ENCODE measurements around the gene LMBRD2. TPM values are rescaled to one million over a fixed set of nuclear protein-coding genes. Genes with fewer than 3 reads are reported as not detected.

The LMBRD2 gene
- total and polyA plus RNA-seq, 11 donors: 2.6 to 18.2 (median 13.8) TPM

GRCh38 chr5:36180556-36181350, 29.1 kb upstream of the LMBRD2 start:
- ATAC-seq (no peak), DNase-seq (no peak)
- intact Hi-C loops (cut with DNase I): loop anchor here in 1 of 10 donors (10.0 kb wide), 1 partner anchor 124 kb away; the partner anchor contains the start of gene RANBP3L
- whole genome bisulfite sequencing, 4 donors: 94 to 96% (median 95%) methylated on average over 2 of the region's 2 CpGs
- H3K36me3 ChIP-seq: peaks cover 0 to 78% (median 66%) of the 10 kb centered on the region in 9 donors
- no peak overlapping the region for H3K27ac ChIP-seq
- H3K27me3 ChIP-seq: no peaks in the 10 kb centered on the region
- no peak for TF ChIP-seq CTCF (IDR thresholded peaks at IDR 0.05)
- no peak for TF ChIP-seq POLR2A (IDR thresholded peaks at IDR 0.05)
- H3K4me1 ChIP-seq: no peaks in the 10 kb centered on the region
- H3K4me3 ChIP-seq: no peak overlapping the region
- peaks cover 0 to 6% (median 0%) of the 10 kb centered on the region in 12 donors for H3K9me3 ChIP-seq

GRCh38 chr5:36179950-36180349, 28.3 kb upstream of the LMBRD2 start:
- intact Hi-C loops (cut with DNase I): loop anchor here (2.0 to 10.0 kb wide), 8 partner anchors 122 to 515 kb away; partner anchors contain the start of gene RANBP3L (in 4 of the 10)
- H3K36me3 ChIP-seq: peaks cover 0 to 86% (median 69%) of the 10 kb centered on the region in 9 donors

GRCh38 chr5:36178524-36178890, 26.8 kb upstream of the LMBRD2 start:
- Histone ChIP-seq H3K36me3 (peaks cover 0 to 95% (median 73%) of the 10 kb centered on the region in 9 donors), H3K27ac (no peak overlapping the region), H3K27me3 (no peaks in the 10 kb centered on the region), H3K4me3 (no peak overlapping the region), H3K9me3 (no peaks in the 10 kb centered on the region), H3K4me1 (no peaks in the 10 kb centered on the region)
- TF ChIP-seq POLR2A (IDR thresholded peaks at IDR 0.05) (no peak), CTCF (IDR thresholded peaks at IDR 0.05) (no peak)
- 90 to 96% (median 95%) methylated on average over 3 of the region's 3 CpGs for WGBS, 4 donors
- intact Hi-C loops (cut with DNase I): loop anchor here in 9 of 10 donors (2.0 to 10.0 kb wide), 8 partner anchors 124 to 516 kb away; partner anchors contain the start of gene RANBP3L (in 3 of the 9)
- no peak for DNase-seq
- no peak for ATAC-seq

More at GRCh38 chr5:36179950-36180349, 28.3 kb upstream of the LMBRD2 start:
- Histone ChIP-seq H3K4me3 (no peak overlapping the region), H3K27ac (no peak overlapping the region), H3K4me1 (no peaks in the 10 kb centered on the region), H3K27me3 (no peaks in the 10 kb centered on the region), H3K9me3 (no peaks in the 10 kb centered on the region)
- 88 to 93% (median 93%) methylated on average over 4 of the region's 4 CpGs for WGBS, 4 donors
- no peak for ATAC-seq
- no peak for DNase-seq
- TF ChIP-seq CTCF (IDR thresholded peaks at IDR 0.05): no peak
- TF ChIP-seq POLR2A (IDR thresholded peaks at IDR 0.05): no peak
